Stomach (tissue), 9 donors: Measurements from ENCODE around the gene NUDT16L1. TPM values are rescaled to one million over a fixed set of nuclear protein-coding genes. Genes with fewer than 3 reads are reported as not detected.

Experiments used
- DNase-seq, 2 donors: peaks; one replicate each; pipeline versions ENCODE4 v3.0.0 to v3.0.0-alpha.2; 2013 to 2019
- H3K27ac ChIP-seq, 5 donors: fragments of 200-600 bp in 4 of 5; sonication (generic) in 4 of 5; one replicate each; pipeline ENCODE4 v1.5.1; 2013 to 2019; ENCODE audit warnings: mild to moderate bottlenecking in 1 of 5, moderate library complexity in 1 of 5
- H3K27me3 ChIP-seq, 3 donors: fragments of 200-600 bp; sonication (generic); one replicate each; pipeline ENCODE4 v1.5.1; 2017 to 2019; ENCODE audit warnings: mixed run types in 1 of 3
- H3K36me3 ChIP-seq, 4 donors: fragments of 200-600 bp; sonication (generic); 1 replicate in 3 of 4; 2 replicates in 1 of 4; pipeline ENCODE4 v1.5.1; 2016 to 2019
- H3K4me1 ChIP-seq, 4 donors: fragments of 200-600 bp; sonication (generic); one replicate each; pipeline ENCODE4 v1.5.1; 2016 to 2019
- H3K4me3 ChIP-seq, 4 donors: fragments of 200-600 bp; sonication (generic) in 3 of 4; one replicate each; pipeline ENCODE4 v1.5.1; 2016 to 2019; ENCODE audit warnings: mild to moderate bottlenecking in 1 of 4
- H3K9me3 ChIP-seq, 4 donors: fragments of 200-600 bp; sonication (generic); one replicate each; pipeline ENCODE4 v1.5.1; 2016 to 2019
- EP300 ChIP-seq: sonication (generic); formaldehyde crosslinking; IDR thresholded peaks from one replicate; pipeline ENCODE4 v1.6.1; 2017; ENCODE audit warnings: antibody characterized with exemption
- POLR2A ChIP-seq, 4 donors: fragments of 450-650 bp; IDR thresholded peaks; one replicate each; pipeline ENCODE4 v1.6.1; 2016; ENCODE audit warnings: antibody characterized with exemption in 4 of 4, control low read depth in 2 of 4, mild to moderate bottlenecking in 1 of 4, moderate library complexity in 1 of 4
- POLR2AphosphoS5 ChIP-seq, 3 donors: sonication (generic); formaldehyde crosslinking; IDR thresholded peaks; one replicate each; pipeline ENCODE4 v1.6.1; 2016; ENCODE audit warnings: antibody characterized with exemption in 3 of 3
- WGBS, 5 donors: extraction: QIAGEN DNeasy Blood & Tissue Kit in 3 of 5; methylation state at CpG; one replicate each; pipeline versions ENCODE4 v1.1.5 to v1.1.7; 2013 to 2018; 5-methylcytosine and 5-hydroxymethylcytosine counted together
- intact Hi-C: fragments of 100-400 bp; cut with DNase I; formaldehyde crosslinking; loops from one replicate; pipeline ENCODE4 v1.15.1; 2023; ENCODE audit warnings: low total_unique reads
- polyA plus RNA-seq, 3 donors: library from polyadenylated mRNA; stranded (reverse); fragments of 200-250 nt; gene quantifications; one replicate each; pipeline ENCODE4 v1.2.3, GENCODE V29; 2013
- small RNA-seq, 4 donors: library from RNA; depleted of rRNA; stranded (forward); fragments of <200 nt; gene quantifications; one replicate each; pipeline ENCODE3, GENCODE V24; 2016
- total RNA-seq, 5 donors: library from RNA; depleted of rRNA; stranded (reverse); fragments of >200 nt; gene quantifications; one replicate each; pipeline versions ENCODE4 v1.1.0 to v1.2.3, GENCODE V29; 2014 to 2016
- TF ChIP-seq, protein P1 (sequence below), 7 experiments: fragments of 450-650 bp in 4 of 7; fragments of 200-600 bp in 3 of 7; sonication (generic) in 3 of 7; IDR thresholded peaks; one replicate each; pipeline ENCODE4 v1.5.1; 2016 to 2019; ENCODE audit warnings: antibody characterized with exemption in 7 of 7, control low read depth in 2 of 7, mild to moderate bottlenecking in 1 of 7
- donor health status: healthy with polysubstance abuse.
- donor health status: Bipolar disorder and iron deficiency.
- donor health status: healthy.

Gene NUDT16L1
- total and polyA plus RNA-seq, 8 donors = 3.5 to 48.2 (median 35.3) TPM

DNA sequence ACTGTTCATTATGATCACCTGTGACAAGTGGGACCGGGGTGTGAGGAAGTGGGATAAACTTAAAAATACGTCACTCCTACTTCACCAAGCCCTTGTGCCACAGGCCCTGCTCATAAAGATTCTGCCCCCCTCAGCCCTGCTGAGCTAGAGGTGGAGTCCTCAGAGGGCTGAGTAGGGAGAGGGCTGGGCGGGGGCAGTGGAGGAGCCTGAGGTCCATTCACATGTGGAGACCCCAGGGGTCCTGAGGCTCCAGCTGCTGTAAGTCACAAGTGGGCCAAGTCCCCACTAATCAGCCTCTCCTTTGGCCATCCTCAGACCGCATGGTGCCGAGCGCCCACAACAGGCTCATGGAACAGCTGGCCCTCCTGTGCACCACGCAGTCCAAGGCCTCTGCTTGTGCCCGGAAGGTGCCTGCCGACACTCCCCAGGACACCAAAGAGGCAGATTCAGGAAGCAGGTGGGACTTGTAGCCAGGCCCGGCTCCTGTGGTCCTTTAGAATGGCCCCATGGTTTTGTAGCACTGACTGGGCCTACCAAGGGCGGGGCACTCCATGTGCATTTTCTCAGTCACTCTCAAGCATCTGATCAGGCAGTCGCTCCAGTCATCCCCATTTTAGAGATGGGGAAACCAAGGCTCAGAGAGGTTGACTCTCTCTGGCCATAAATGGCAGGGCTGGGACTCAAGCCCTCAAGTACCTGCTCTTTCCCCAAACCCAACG, 51.4 kb downstream of the NUDT16L1 start:
- H3K4me3 ChIP-seq = no peak overlapping the region
- no peak for TF ChIP-seq EP300
- TF ChIP-seq POLR2AphosphoS5 (IDR thresholded peaks at IDR 0.05) = no peak
- TF ChIP-seq POLR2A (IDR thresholded peaks at IDR 0.05) = no peak
- TF ChIP-seq, protein P1, sequence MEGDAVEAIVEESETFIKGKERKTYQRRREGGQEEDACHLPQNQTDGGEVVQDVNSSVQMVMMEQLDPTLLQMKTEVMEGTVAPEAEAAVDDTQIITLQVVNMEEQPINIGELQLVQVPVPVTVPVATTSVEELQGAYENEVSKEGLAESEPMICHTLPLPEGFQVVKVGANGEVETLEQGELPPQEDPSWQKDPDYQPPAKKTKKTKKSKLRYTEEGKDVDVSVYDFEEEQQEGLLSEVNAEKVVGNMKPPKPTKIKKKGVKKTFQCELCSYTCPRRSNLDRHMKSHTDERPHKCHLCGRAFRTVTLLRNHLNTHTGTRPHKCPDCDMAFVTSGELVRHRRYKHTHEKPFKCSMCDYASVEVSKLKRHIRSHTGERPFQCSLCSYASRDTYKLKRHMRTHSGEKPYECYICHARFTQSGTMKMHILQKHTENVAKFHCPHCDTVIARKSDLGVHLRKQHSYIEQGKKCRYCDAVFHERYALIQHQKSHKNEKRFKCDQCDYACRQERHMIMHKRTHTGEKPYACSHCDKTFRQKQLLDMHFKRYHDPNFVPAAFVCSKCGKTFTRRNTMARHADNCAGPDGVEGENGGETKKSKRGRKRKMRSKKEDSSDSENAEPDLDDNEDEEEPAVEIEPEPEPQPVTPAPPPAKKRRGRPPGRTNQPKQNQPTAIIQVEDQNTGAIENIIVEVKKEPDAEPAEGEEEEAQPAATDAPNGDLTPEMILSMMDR (IDR thresholded peaks at IDR 0.05) = no peak
- no peak overlapping the region for H3K27ac ChIP-seq
- intact Hi-C loops = no loop called here
- WGBS, 5 donors = 66 to 84% (median 74%) methylated on average over 12 to 13 of the region's 13 CpGs
- no peaks in the 10 kb centered on the region for H3K27me3 ChIP-seq
- H3K9me3 ChIP-seq = no peaks in the 10 kb centered on the region
- H3K4me1 ChIP-seq = peaks cover 15 to 27% (median 22%) of the 10 kb centered on the region in 4 donors
- peaks cover 0 to 15% (median 11%) of the 10 kb centered on the region in 4 donors for H3K36me3 ChIP-seq
- DNase-seq = no peak

DNA sequence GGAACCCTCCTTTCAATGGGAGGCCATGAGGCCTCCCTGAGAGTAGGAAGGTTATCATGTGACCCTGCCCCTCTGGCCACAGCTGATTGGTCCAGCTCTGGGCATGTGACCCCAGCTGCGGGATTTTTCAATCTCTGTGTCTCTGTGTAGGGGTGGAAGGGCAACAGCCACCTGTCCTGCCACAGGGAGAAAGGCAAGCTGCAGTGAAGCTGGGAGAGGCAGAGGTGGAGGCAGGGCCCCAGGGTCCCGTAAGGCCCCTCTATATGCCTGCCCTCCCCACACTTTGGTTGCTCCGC, 51.9 kb downstream of the NUDT16L1 start:
- H3K4me1 ChIP-seq = peaks cover 15 to 27% (median 22%) of the 10 kb centered on the region in 4 donors
- no peak for DNase-seq
- H3K27ac ChIP-seq = no peak overlapping the region
- WGBS, 5 donors = 73 to 85% (median 81%) methylated on average over 3 of the region's 3 CpGs
- intact Hi-C loops = no loop called here
- no peak overlapping the region for H3K4me3 ChIP-seq
- TF ChIP-seq POLR2A (IDR thresholded peaks at IDR 0.05) (no peak), POLR2AphosphoS5 (IDR thresholded peaks at IDR 0.05) (no peak), EP300 (no peak)
- TF ChIP-seq, protein P1 (IDR thresholded peaks at IDR 0.05) = no peak
- no peaks in the 10 kb centered on the region for H3K27me3 ChIP-seq
- peaks cover 0 to 20% (median 16%) of the 10 kb centered on the region in 4 donors for H3K36me3 ChIP-seq
- no peaks in the 10 kb centered on the region for H3K9me3 ChIP-seq

Small RNA genes within 50 kb of the gene (small RNA-seq; reads per million reads assigned to genes)
- gene MIR6769A = 0 reads per million in 4 donors

Other genes with a start within 250 kb of the NUDT16L1 start
- 100 to 1,000 TPM in 1 of 5 donors, 10 to 100 TPM in 4; 22.8 to 109 (median 47.7) TPM for gene NMRAL1, start 218.9 kb upstream of the NUDT16L1 start, total RNA-seq
- gene NMRAL1, start 218.9 kb upstream of the NUDT16L1 start, polyA plus RNA-seq = 100 to 1,000 TPM in 1 of 3 donors, 10 to 100 TPM in 2; 67.7 to 126 (median 90.7) TPM
- gene HMOX2, start 217.2 kb upstream of the NUDT16L1 start, total RNA-seq = 100 to 1,000 TPM in 1 of 5 donors, 10 to 100 TPM in 3, 1 to 10 TPM in 1; 6.4 to 175 (median 59.8) TPM
- gene HMOX2, start 217.2 kb upstream of the NUDT16L1 start, polyA plus RNA-seq = 100 to 1,000 TPM in 2 of 3 donors, 10 to 100 TPM in 1; 51.6 to 109 (median 106) TPM
- gene CDIP1, start 154.8 kb upstream of the NUDT16L1 start, total RNA-seq = 10 to 100 TPM in 3 of 5 donors, 1 to 10 TPM in 2; 2.9 to 36.5 (median 18.8) TPM
- gene CDIP1, start 154.8 kb upstream of the NUDT16L1 start, polyA plus RNA-seq = 10 to 100 TPM in 2 of 3 donors, 1 to 10 TPM in 1; 9.5 to 13.8 (median 10.6) TPM
- under 1 TPM in 2 of 5 donors, not detected in 3; 0.37 to 0.43 TPM for gene C16orf96, start 137.2 kb upstream of the NUDT16L1 start, total RNA-seq
- not detected for gene C16orf96, start 137.2 kb upstream of the NUDT16L1 start, polyA plus RNA-seq
- gene UBALD1, start 78.7 kb upstream of the NUDT16L1 start, total RNA-seq = 10 to 100 TPM in 2 of 5 donors, 1 to 10 TPM in 2, under 1 TPM in 1; 0.58 to 77.2 (median 6.8) TPM
- 10 to 100 TPM; 17.2 to 41.3 (median 31.9) TPM for gene UBALD1, start 78.7 kb upstream of the NUDT16L1 start, polyA plus RNA-seq
- gene MGRN1, start 68.7 kb upstream of the NUDT16L1 start, total RNA-seq = 100 to 1,000 TPM in 2 of 5 donors, 10 to 100 TPM in 3; 34.7 to 469 (median 91.4) TPM
- 10 to 100 TPM; 13.2 to 21.5 (median 17.9) TPM for gene MGRN1, start 68.7 kb upstream of the NUDT16L1 start, polyA plus RNA-seq
- 100 to 1,000 TPM in 1 of 5 donors, 10 to 100 TPM in 4; 11.6 to 183 (median 33.5) TPM for gene ANKS3, start 40.7 kb downstream of the NUDT16L1 start, total RNA-seq
- gene ANKS3, start 40.7 kb downstream of the NUDT16L1 start, polyA plus RNA-seq = 10 to 100 TPM; 16.2 to 25.0 (median 24.3) TPM
- 1 to 10 TPM in 1 of 5 donors, not detected in 4; 1.8 TPM for gene DNAAF8, start 41.0 kb downstream of the NUDT16L1 start, total RNA-seq
- gene DNAAF8, start 41.0 kb downstream of the NUDT16L1 start, polyA plus RNA-seq = 1 to 10 TPM in 1 of 3 donors, under 1 TPM in 1, not detected in 1; 0.68 to 1.2 TPM
- 10 to 100 TPM in 2 of 5 donors, 1 to 10 TPM in 2, under 1 TPM in 1; 0.45 to 19.3 (median 10.0) TPM for gene ZNF500, start 73.6 kb downstream of the NUDT16L1 start, total RNA-seq
- gene ZNF500, start 73.6 kb downstream of the NUDT16L1 start, polyA plus RNA-seq = 1 to 10 TPM; 1.8 to 4.3 (median 4.0) TPM
- not detected for gene SEPTIN12, start 94.8 kb downstream of the NUDT16L1 start, total RNA-seq
- gene SEPTIN12, start 94.8 kb downstream of the NUDT16L1 start, polyA plus RNA-seq = not detected
- gene SMIM22, start 101.8 kb downstream of the NUDT16L1 start, total RNA-seq = 100 to 1,000 TPM in 3 of 5 donors, 10 to 100 TPM in 2; 20.5 to 732 (median 131) TPM
- 1,000 to 10,000 TPM in 2 of 3 donors, 100 to 1,000 TPM in 1; 481 to 1,027 (median 1,002) TPM for gene SMIM22, start 101.8 kb downstream of the NUDT16L1 start, polyA plus RNA-seq
- 100 to 1,000 TPM in 1 of 5 donors, 10 to 100 TPM in 3, 1 to 10 TPM in 1; 6.1 to 350 (median 45.5) TPM for gene ROGDI, start 109.1 kb downstream of the NUDT16L1 start, total RNA-seq
- 10 to 100 TPM; 27.0 to 63.9 (median 46.1) TPM for gene ROGDI, start 109.1 kb downstream of the NUDT16L1 start, polyA plus RNA-seq
- gene GLYR1, start 153.7 kb downstream of the NUDT16L1 start, total RNA-seq = 100 to 1,000 TPM in 2 of 5 donors, 10 to 100 TPM in 3; 46.9 to 187 (median 83.2) TPM
- 10 to 100 TPM; 29.3 to 46.0 (median 36.5) TPM for gene GLYR1, start 153.7 kb downstream of the NUDT16L1 start, polyA plus RNA-seq
- gene UBN1, start 153.9 kb downstream of the NUDT16L1 start, total RNA-seq = 100 to 1,000 TPM in 1 of 5 donors, 10 to 100 TPM in 4; 34.0 to 319 (median 51.3) TPM
- gene UBN1, start 153.9 kb downstream of the NUDT16L1 start, polyA plus RNA-seq = 1 to 10 TPM; 5.4 to 9.3 (median 7.8) TPM
- 10 to 100 TPM; 11.4 to 98.8 (median 31.6) TPM for gene PPL, start 243.6 kb downstream of the NUDT16L1 start, total RNA-seq
- 10 to 100 TPM in 2 of 3 donors, 1 to 10 TPM in 1; 5.8 to 96.8 (median 10.7) TPM for gene PPL, start 243.6 kb downstream of the NUDT16L1 start, polyA plus RNA-seq